ENCODE data around the gene SAMD10.
"Not testable (repeated sequence)": the region's sequence is repeated elsewhere in the genome, so short reads cannot be mapped to it uniquely, and the experiment has no call there.

The SAMD10 gene

GRCh38 chr20:63979557-63980316, at the start of gene SAMD10:
SAMD10 (minus strand) TSS chr20:63979642; CDS start chr20:63979467, 175 bp downstream.
- no peak within 1 kb of the TSS for H3K9ac ChIP-seq (ENCODE audit: low read length)
- H3K4me1 ChIP-seq (ENCODE audit: control insufficient read depth, insufficient read depth, low read length) = peaks cover 4% of the 10 kb centered on the region
- H3K36me3 ChIP-seq (ENCODE audit: control insufficient read depth, insufficient read depth, low read length) = peaks cover 5% of the 10 kb centered on the region
- no peaks in the 10 kb centered on the region for H3K27me3 ChIP-seq (ENCODE audit: control insufficient read depth, insufficient read depth, low read length)
- peak within 1 kb of the TSS; percentile 28 for H3K27ac ChIP-seq (ENCODE audit: low read depth, low read length)
- peak within 1 kb of the TSS; percentile 72 for H3K4me3 ChIP-seq (ENCODE audit: low read length)

GRCh38 chr20:64027981-64028685, 48.7 kb upstream of the SAMD10 start:
- Histone ChIP-seq H3K4me3 (ENCODE audit: low read length) (no peak overlapping the region), H3K27ac (ENCODE audit: low read depth, low read length) (peak overlapping the region; percentile 81), H3K36me3 (ENCODE audit: control insufficient read depth, insufficient read depth, low read length) (peaks cover 66% of the 10 kb centered on the region), H3K9ac (ENCODE audit: low read length) (no peak overlapping the region), H3K27me3 (ENCODE audit: control insufficient read depth, insufficient read depth, low read length) (no peaks in the 10 kb centered on the region), H3K4me1 (ENCODE audit: control insufficient read depth, insufficient read depth, low read length) (peaks cover 13% of the 10 kb centered on the region)

GRCh38 chr20:64025826-64026412, 46.5 kb upstream of the SAMD10 start:
- no peak overlapping the region for H3K9ac ChIP-seq (ENCODE audit: low read length)
- peaks cover 13% of the 10 kb centered on the region for H3K4me1 ChIP-seq (ENCODE audit: control insufficient read depth, insufficient read depth, low read length)
- peaks cover 68% of the 10 kb centered on the region for H3K36me3 ChIP-seq (ENCODE audit: control insufficient read depth, insufficient read depth, low read length)
- H3K4me3 ChIP-seq (ENCODE audit: low read length) = no peak overlapping the region
- H3K27ac ChIP-seq (ENCODE audit: low read depth, low read length) = no peak overlapping the region
- H3K27me3 ChIP-seq (ENCODE audit: control insufficient read depth, insufficient read depth, low read length) = no peaks in the 10 kb centered on the region

DNA sequence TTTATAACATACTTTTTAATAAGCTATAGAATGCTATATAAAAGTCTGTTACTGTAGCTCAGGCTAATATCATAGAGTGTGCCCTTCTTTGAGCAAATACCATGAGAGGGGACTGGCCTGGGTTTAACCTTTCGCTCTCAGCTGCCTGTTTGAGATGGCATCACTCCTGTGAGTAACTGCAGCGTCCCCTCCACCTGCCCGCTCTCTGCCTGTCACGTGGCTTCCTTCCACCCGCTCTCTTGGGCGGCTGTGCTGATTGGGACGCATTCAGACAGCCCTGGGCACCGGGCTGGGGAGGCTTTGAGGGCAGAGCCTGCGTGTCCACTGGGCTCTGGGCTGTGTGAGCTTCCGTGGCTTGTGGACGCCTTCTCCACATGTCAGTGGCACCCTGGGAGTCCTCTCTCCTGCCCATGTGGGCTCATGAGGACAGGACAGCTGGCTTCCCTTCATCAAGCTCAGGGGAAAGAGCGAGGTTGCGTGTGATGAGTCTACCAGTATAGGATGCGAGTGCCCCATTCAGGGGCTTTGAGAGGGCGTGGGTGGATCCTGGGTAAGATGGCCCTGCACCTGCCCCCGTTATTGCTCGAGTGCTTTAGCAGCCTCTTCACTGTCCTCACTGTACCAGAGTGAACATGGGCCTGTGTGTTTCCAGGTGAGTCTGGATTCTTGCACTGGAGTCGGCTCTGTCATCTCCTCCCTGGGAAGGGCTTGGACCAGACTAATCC, 45.8 kb upstream of the SAMD10 start:
- H3K36me3 ChIP-seq (ENCODE audit: control insufficient read depth, insufficient read depth, low read length) = peaks cover 64% of the 10 kb centered on the region
- H3K27me3 ChIP-seq (ENCODE audit: control insufficient read depth, insufficient read depth, low read length) = no peaks in the 10 kb centered on the region
- no peak overlapping the region for H3K27ac ChIP-seq (ENCODE audit: low read depth, low read length)

GRCh38 chr20:64024141-64024990, 44.9 kb upstream of the SAMD10 start:
- Histone ChIP-seq H3K27ac (ENCODE audit: low read depth, low read length) (no peak overlapping the region), H3K27me3 (ENCODE audit: control insufficient read depth, insufficient read depth, low read length) (no peaks in the 10 kb centered on the region), H3K9ac (ENCODE audit: low read length) (no peak overlapping the region), H3K36me3 (ENCODE audit: control insufficient read depth, insufficient read depth, low read length) (peaks cover 61% of the 10 kb centered on the region), H3K4me3 (ENCODE audit: low read length) (no peak overlapping the region), H3K4me1 (ENCODE audit: control insufficient read depth, insufficient read depth, low read length) (peaks cover 13% of the 10 kb centered on the region)

More for the DNA sequence above, 45.8 kb upstream of the SAMD10 start:
- H3K4me3 ChIP-seq (ENCODE audit: low read length) = no peak overlapping the region
- H3K4me1 ChIP-seq (ENCODE audit: control insufficient read depth, insufficient read depth, low read length) = peaks cover 13% of the 10 kb centered on the region
- no peak overlapping the region for H3K9ac ChIP-seq (ENCODE audit: low read length)

- Histone ChIP-seq H3K4me1 (ENCODE audit: control insufficient read depth, insufficient read depth, low read length) (peaks cover 12% of the 10 kb centered on the region), H3K27ac (ENCODE audit: low read depth, low read length) (no peak overlapping the region), H3K27me3 (ENCODE audit: control insufficient read depth, insufficient read depth, low read length) (no peaks in the 10 kb centered on the region), H3K4me3 (ENCODE audit: low read length) (no peak overlapping the region), H3K36me3 (ENCODE audit: control insufficient read depth, insufficient read depth, low read length) (peaks cover 62% of the 10 kb centered on the region), H3K9ac (ENCODE audit: low read length) (no peak overlapping the region)
Observed at GRCh38 chr20:64023361-64024140, 44.1 kb upstream of the SAMD10 start.

DNA sequence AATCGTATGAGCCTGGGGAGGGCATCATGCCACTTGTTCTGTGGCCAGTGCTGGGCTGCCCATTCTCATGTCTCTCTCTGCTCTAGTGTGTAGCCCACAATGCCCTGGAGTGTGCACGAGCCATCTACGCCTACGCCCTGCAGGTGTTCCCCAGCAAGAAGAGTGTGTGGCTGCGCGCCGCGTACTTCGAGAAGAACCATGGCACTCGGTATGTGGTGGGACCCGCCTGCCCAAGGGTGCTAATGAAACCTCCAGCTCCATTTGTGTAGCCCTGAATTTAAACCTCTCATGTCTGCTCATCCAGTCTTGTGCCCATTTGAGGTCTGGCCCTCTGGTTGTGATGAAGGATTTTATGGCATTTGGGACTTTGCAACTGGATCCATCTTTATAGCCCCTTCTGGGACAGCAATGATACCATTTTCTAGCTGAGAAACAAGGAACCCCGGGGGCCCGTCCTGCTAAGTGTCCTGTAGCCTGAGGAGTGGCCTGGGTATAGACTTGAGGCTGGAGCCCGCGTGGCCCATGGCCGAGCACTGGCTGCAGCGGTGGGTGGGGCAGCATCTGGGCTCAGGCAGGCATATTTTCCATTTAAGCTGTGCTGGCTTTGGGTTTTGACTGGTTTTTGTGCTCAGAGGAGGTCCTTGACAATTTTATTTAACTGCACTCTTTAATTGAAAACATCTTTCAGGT, 43.4 kb upstream of the SAMD10 start:
- H3K9ac ChIP-seq (ENCODE audit: low read length) = no peak overlapping the region
- peaks cover 7% of the 10 kb centered on the region for H3K4me1 ChIP-seq (ENCODE audit: control insufficient read depth, insufficient read depth, low read length)
- no peak overlapping the region for H3K27ac ChIP-seq (ENCODE audit: low read depth, low read length)
- H3K36me3 ChIP-seq (ENCODE audit: control insufficient read depth, insufficient read depth, low read length) = peaks cover 62% of the 10 kb centered on the region
- no peak overlapping the region for H3K4me3 ChIP-seq (ENCODE audit: low read length)
- no peaks in the 10 kb centered on the region for H3K27me3 ChIP-seq (ENCODE audit: control insufficient read depth, insufficient read depth, low read length)

DNA sequence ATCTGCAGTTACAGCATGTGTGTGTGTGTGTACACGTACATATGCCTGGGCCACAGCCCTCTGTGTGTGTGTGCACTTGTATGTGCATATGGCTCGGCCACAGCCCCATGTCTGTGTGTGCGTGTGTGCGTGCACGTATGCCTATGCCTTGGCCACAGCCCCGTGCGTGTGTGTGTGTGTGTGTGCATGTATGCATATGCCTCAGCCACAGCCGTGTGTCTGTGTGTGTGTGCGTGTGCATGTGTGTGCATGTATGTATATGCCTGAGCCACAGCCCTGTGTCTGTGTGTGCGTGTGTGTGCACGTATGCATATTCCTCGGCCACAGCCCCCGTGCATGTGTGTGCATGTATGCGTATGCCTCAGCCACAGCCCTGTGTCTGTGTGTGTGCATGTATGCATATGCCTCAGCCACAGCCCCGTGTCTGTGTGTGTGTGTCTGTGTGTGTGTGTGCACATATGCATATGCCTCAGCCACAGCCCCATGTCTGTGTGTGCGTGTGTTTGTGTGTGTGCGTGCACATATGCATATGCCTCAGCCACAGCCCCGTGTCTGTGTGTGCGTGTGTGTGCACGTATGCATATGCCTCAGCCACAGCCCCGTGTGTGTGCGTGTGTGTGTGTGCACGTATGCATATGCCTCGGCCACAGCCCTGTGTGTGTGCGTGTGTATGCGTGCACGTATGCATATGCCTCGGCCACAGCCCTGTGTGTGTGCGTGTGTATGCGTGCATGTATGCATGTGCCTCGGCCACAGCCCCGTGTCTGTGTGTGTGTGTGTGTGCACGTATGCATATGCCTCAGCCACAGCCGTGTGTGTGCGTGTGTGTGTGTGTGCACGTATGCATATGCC, 41.9 kb upstream of the SAMD10 start:
- H3K27me3 ChIP-seq (ENCODE audit: control insufficient read depth, insufficient read depth, low read length) = no peaks in the 10 kb centered on the region
- no peaks in the 10 kb centered on the region for H3K4me1 ChIP-seq (ENCODE audit: control insufficient read depth, insufficient read depth, low read length)
- no peak overlapping the region for H3K27ac ChIP-seq (ENCODE audit: low read depth, low read length)
- H3K4me3 ChIP-seq (ENCODE audit: low read length) = no peak overlapping the region
- peaks cover 57% of the 10 kb centered on the region for H3K36me3 ChIP-seq (ENCODE audit: control insufficient read depth, insufficient read depth, low read length)
- no peak overlapping the region for H3K9ac ChIP-seq (ENCODE audit: low read length)

DNA sequence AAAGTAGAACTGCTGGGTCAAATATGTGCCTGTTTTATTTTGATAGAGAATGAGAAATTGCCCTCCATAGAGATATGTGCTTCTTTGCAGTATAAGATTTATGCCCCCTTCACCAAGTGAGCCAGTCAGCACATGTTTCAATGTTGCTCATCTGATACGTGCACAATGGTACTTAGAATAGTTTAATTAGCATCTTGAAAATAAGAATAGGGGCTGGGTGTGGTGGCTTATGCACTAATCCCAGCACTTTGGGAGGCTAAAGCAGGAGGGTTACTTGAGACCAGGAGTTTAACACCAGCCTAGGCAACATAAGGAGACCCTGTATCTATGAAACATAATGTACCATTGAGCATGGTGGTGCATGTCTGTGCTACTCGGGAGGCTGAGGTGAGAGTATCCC, 36.2 kb upstream of the SAMD10 start:
- peaks cover 40% of the 10 kb centered on the region for H3K36me3 ChIP-seq (ENCODE audit: control insufficient read depth, insufficient read depth, low read length)

GRCh38 chr20:64012385-64013154, 33.1 kb upstream of the SAMD10 start:
- not testable (repeated sequence) for H3K27me3 ChIP-seq (ENCODE audit: control insufficient read depth, insufficient read depth, low read length); H3K27ac ChIP-seq (ENCODE audit: low read depth, low read length); H3K4me3 ChIP-seq (ENCODE audit: low read length); H3K4me1 ChIP-seq (ENCODE audit: control insufficient read depth, insufficient read depth, low read length); H3K9ac ChIP-seq (ENCODE audit: low read length)
- peaks cover 34% of the 10 kb centered on the region for H3K36me3 ChIP-seq (ENCODE audit: control insufficient read depth, insufficient read depth, low read length)

More for the DNA sequence above, 36.2 kb upstream of the SAMD10 start:
- H3K4me3 ChIP-seq (ENCODE audit: low read length) = no peak overlapping the region
- no peaks in the 10 kb centered on the region for H3K27me3 ChIP-seq (ENCODE audit: control insufficient read depth, insufficient read depth, low read length)
- no peaks in the 10 kb centered on the region for H3K4me1 ChIP-seq (ENCODE audit: control insufficient read depth, insufficient read depth, low read length)
- H3K9ac ChIP-seq (ENCODE audit: low read length) = no peak overlapping the region
- H3K27ac ChIP-seq (ENCODE audit: low read depth, low read length) = no peak overlapping the region

All from rectal smooth muscle tissue (tissue), 1 donor.